ENCODE results near the gene HOXA3. TPM values are rescaled to one million over a fixed set of nuclear protein-coding genes. Genes with fewer than 3 reads are reported as not detected.

The HOXA3 gene
- total RNA-seq, 4 donors from 2014 or later: 3.6 to 8.7 (median 6.6) TPM

- intact Hi-C loops (cut with DNase I): loop anchor here (5.0 kb wide), 1 partner anchor 236 kb away; the partner anchor contains the start of gene SKAP2
- H3K4me1 ChIP-seq: peaks cover 0 to 80% (median 15%) of the 10 kb centered on the region in 3 donors
- H3K27ac ChIP-seq: peak overlapping the region; percentile 96 to 99 (median 98)
Measured at GRCh38 chr7:27097686-27098577, 54.5 kb downstream of the HOXA3 start.

GRCh38 chr7:27096768-27097514 is 55.4 kb downstream of the HOXA3 start:
- no peaks in the 10 kb centered on the region for H3K36me3 ChIP-seq
- peak overlapping the region; percentile 96 to 99 (median 98) for H3K27ac ChIP-seq
- no peaks in the 10 kb centered on the region for H3K9me3 ChIP-seq
- intact Hi-C loops (cut with DNase I): loop anchor here (5.0 kb wide), 1 partner anchor 235 kb away; the partner anchor contains the start of gene SKAP2
- H3K4me1 ChIP-seq: peaks cover 0 to 72% (median 15%) of the 10 kb centered on the region in 3 donors
- no peak for TF ChIP-seq CTCF (IDR thresholded peaks at IDR 0.05)
- peak in 1 of 4 donors; percentile 29 for TF ChIP-seq POLR2A (IDR thresholded peaks at IDR 0.05)
- H3K4me3 ChIP-seq: peak overlapping the region; percentile 85 to 97 (median 92)
- 0% methylated on average over 9 to 37 of the region's 41 CpGs for WGBS, 2 donors
- no peaks in the 10 kb centered on the region for H3K27me3 ChIP-seq
- no peak for DNase-seq

More at GRCh38 chr7:27097686-27098577, 54.5 kb downstream of the HOXA3 start:
- 9 to 16% methylated on average over 13 to 29 of the region's 35 CpGs for WGBS, 2 donors
- Histone ChIP-seq H3K9me3 (no peaks in the 10 kb centered on the region), H3K36me3 (no peaks in the 10 kb centered on the region), H3K27me3 (no peaks in the 10 kb centered on the region), H3K4me3 (peak overlapping the region; percentile 85 to 97 (median 92))
- DNase-seq: no peak
- no peak for TF ChIP-seq POLR2A (IDR thresholded peaks at IDR 0.05)
- no peak for TF ChIP-seq CTCF (IDR thresholded peaks at IDR 0.05)

GRCh38 chr7:27095897-27096767 is 56.3 kb downstream of the HOXA3 start, which contains the start of gene HOXA1:
Gene HOXA1 (minus strand): TSS chr7:27096000. CDS start chr7:27095912, 88 bp downstream.
- H3K27ac ChIP-seq: peak within 1 kb of the TSS; percentile 96 to 99 (median 98)
- TF ChIP-seq POLR2A (IDR thresholded peaks at IDR 0.05) (peak in 3 of 4 donors; percentile 51 to 88 (median 81)), CTCF (IDR thresholded peaks at IDR 0.05) (no peak)
- intact Hi-C loops (cut with DNase I): loop anchor here (5.0 kb wide), 1 partner anchor 234 kb away; the partner anchor contains the start of gene SKAP2
- no peaks in the 10 kb centered on the region for H3K27me3 ChIP-seq
- WGBS, 2 donors: 0 to 1% methylated on average over 6 to 20 of the region's 68 CpGs
- H3K4me3 ChIP-seq: peak within 1 kb of the TSS; percentile 85 to 97 (median 92)
- H3K4me1 ChIP-seq: peaks cover 0 to 64% (median 15%) of the 10 kb centered on the region in 3 donors
- H3K9me3 ChIP-seq: no peaks in the 10 kb centered on the region
- no peaks in the 10 kb centered on the region for H3K36me3 ChIP-seq
- peak; percentile 52 for DNase-seq

- peaks cover 0 to 2% (median 0%) of the 10 kb centered on the region in 4 donors for H3K27me3 ChIP-seq
- peaks cover 0 to 55% (median 9%) of the 10 kb centered on the region in 3 donors for H3K4me1 ChIP-seq
- 8 to 10% methylated on average over 13 to 22 of the region's 33 CpGs for WGBS, 2 donors
- intact Hi-C loops (cut with DNase I): loop anchor here (5.0 kb wide), 1 partner anchor 233 kb away; the partner anchor contains the start of gene SKAP2
- TF ChIP-seq CTCF (IDR thresholded peaks at IDR 0.05) (no peak), POLR2A (IDR thresholded peaks at IDR 0.05) (no peak)
- DNase-seq: no peak
- H3K4me3 ChIP-seq: peak overlapping the region; percentile 85 to 97 (median 92)
- H3K36me3 ChIP-seq: no peaks in the 10 kb centered on the region
- no peaks in the 10 kb centered on the region for H3K9me3 ChIP-seq
- H3K27ac ChIP-seq: peak overlapping the region; percentile 96 to 99 (median 98)
Measured at GRCh38 chr7:27095050-27095896, 57.1 kb downstream of the HOXA3 start.

Data from esophagus squamous epithelium (tissue), 5 donors.